DOHH2 (cell line): ENCODE results near the gene TMEM229B.

Experiments used
- H3F3A ChIP-seq: fragments of 200-600 bp; sonication (generic), shearing (Covaris generic); 2 replicates; pipeline ENCODE4 v1.6.0; 2016; ENCODE audit warnings: antibody characterized with exemption, mild to moderate bottlenecking; ENCODE audit not compliant: control insufficient read depth, insufficient read depth
- H3K27ac ChIP-seq: fragments of 200-600 bp; sonication (generic); 2 replicates; pipeline ENCODE4 v1.5.1; 2014; ENCODE audit warnings: low read depth, mild to moderate bottlenecking, low read length, moderate library complexity
- H3K27me3 ChIP-seq: fragments of 200-600 bp; sonication (generic); 2 replicates; pipeline ENCODE4 v1.6.1; 2014; ENCODE audit warnings: mild to moderate bottlenecking, low read length, mixed read lengths; ENCODE audit not compliant: control insufficient read depth
- H3K36me3 ChIP-seq: fragments of 200-600 bp; sonication (generic); 2 replicates; pipeline ENCODE4 v1.6.1; 2014; ENCODE audit warnings: mild to moderate bottlenecking, low read length, moderate library complexity, mixed read lengths; ENCODE audit not compliant: control insufficient read depth
- H3K4me1 ChIP-seq: fragments of 200-600 bp; sonication (generic); 2 replicates; pipeline ENCODE4 v1.6.1; 2014; ENCODE audit warnings: mild to moderate bottlenecking, low read length, mixed read lengths; ENCODE audit not compliant: control insufficient read depth
- H3K4me2 ChIP-seq: fragments of 200-600 bp; sonication (generic); 2 replicates; pipeline ENCODE4 v1.6.0; 2014; ENCODE audit warnings: mild to moderate bottlenecking, low read length, moderate library complexity
- H3K4me3 ChIP-seq: fragments of 200-600 bp; sonication (generic); 2 replicates; pipeline ENCODE4 v1.5.1; 2014; ENCODE audit warnings: mild to moderate bottlenecking, low read length, mixed read lengths
- H3K79me2 ChIP-seq: fragments of 200-600 bp; sonication (generic); 2 replicates; pipeline ENCODE4 v1.6.1; 2014; ENCODE audit warnings: mild to moderate bottlenecking, low read length, mixed read lengths; ENCODE audit not compliant: control insufficient read depth
- H3K9me2 ChIP-seq: fragments of 200-600 bp; sonication (generic); replicated peaks from 2 replicates; pipeline ENCODE4 v1.6.1; 2014; ENCODE audit warnings: mild to moderate bottlenecking, low read length, mixed read lengths; ENCODE audit not compliant: control insufficient read depth
- H3K9me3 ChIP-seq: fragments of 200-600 bp; sonication (generic); 2 replicates; pipeline ENCODE4 v1.6.1; 2014; ENCODE audit warnings: antibody characterized with exemption, low read length, mixed read lengths; ENCODE audit not compliant: control insufficient read depth, insufficient read depth
- H4K20me1 ChIP-seq: fragments of 200-600 bp; sonication (generic); 2 replicates; pipeline ENCODE4 v1.6.0; 2014; ENCODE audit warnings: low read depth, mild to moderate bottlenecking, antibody characterized with exemption, low read length, moderate library complexity; ENCODE audit not compliant: control insufficient read depth, insufficient read depth
- CTCF ChIP-seq: fragments of 200-600 bp; sonication (generic); IDR thresholded peaks from one replicate; pipeline ENCODE4 v1.5.1; 2014; ENCODE audit warnings: antibody characterized with exemption, mild to moderate bottlenecking, low read depth, low read length; ENCODE audit not compliant: poor library complexity, severe bottlenecking
- EZH2phosphoT487 ChIP-seq: fragments of 200-600 bp; sonication (generic); IDR thresholded peaks from 2 replicates; pipeline ENCODE4 v1.6.1; 2017; ENCODE audit warnings: borderline replicate concordance, mild to moderate bottlenecking, antibody characterized with exemption, low read length, moderate library complexity, mixed read lengths

Gene TMEM229B

DNA sequence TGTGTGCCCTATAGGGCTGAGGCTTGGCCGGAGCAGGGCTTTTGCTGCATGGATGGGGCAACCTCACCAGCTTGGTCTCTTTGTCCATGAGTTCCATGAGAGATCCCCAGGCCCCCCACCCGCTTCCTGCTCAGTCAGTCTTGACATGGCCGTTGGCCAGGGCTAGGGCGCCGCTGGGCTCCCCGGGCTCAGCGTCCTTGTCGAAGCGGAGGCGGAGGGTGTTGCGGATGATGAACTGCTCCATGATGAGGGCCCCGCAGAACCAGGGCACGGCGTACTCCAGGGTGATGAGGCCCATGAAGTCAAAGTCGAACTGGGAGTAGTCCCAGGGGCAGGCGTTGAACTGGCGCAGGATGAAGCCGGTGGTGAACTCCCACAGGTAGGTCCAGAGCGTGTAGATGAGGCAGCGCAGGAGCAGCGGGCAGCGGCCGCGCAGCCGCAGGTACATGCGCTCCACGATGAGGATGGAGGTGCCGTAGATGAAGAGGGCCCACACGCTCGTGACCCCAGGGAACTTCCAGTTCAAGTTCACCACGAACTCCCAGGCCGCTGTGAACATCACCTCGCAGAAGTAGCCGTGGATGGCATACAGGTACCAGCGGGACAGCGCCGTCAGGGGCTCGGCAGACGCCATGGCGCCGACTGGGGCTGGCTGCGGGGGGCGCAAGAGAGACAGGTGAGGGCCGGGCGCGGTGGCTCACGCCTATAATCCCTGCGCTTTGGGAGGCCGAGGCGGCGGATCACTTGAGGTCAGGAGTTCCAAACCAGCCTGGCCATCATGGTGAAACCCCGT is 15.0 kb downstream of the TMEM229B start:
- Histone ChIP-seq H3K79me2 (no peaks in the 10 kb centered on the region), H3K27ac (no peak overlapping the region), H3F3A (no peaks in the 10 kb centered on the region), H3K27me3 (no peaks in the 10 kb centered on the region), H3K4me1 (no peaks in the 10 kb centered on the region), H3K9me2 (no peaks in the 10 kb centered on the region), H4K20me1 (no peaks in the 10 kb centered on the region), H3K4me2 (no peak overlapping the region), H3K9me3 (no peaks in the 10 kb centered on the region), H3K4me3 (no peak overlapping the region), H3K36me3 (no peaks in the 10 kb centered on the region)
- TF ChIP-seq EZH2phosphoT487 (no peak), CTCF (no peak)

- no peak overlapping the region for H3K27ac ChIP-seq
- no peaks in the 10 kb centered on the region for H3K4me1 ChIP-seq
- H3F3A ChIP-seq, result no peaks in the 10 kb centered on the region
- H3K4me3 ChIP-seq, result no peak overlapping the region
- H3K27me3 ChIP-seq, result no peaks in the 10 kb centered on the region
- no peaks in the 10 kb centered on the region for H4K20me1 ChIP-seq
- H3K4me2 ChIP-seq, result no peak overlapping the region
- no peaks in the 10 kb centered on the region for H3K9me3 ChIP-seq
- TF ChIP-seq CTCF, result no peak
- no peak for TF ChIP-seq EZH2phosphoT487
- no peaks in the 10 kb centered on the region for H3K36me3 ChIP-seq
- H3K9me2 ChIP-seq, result no peaks in the 10 kb centered on the region
- no peaks in the 10 kb centered on the region for H3K79me2 ChIP-seq
These were observed 15.8 kb downstream of the TMEM229B start for GRCh38 chr14:67472726-67473125.

DNA sequence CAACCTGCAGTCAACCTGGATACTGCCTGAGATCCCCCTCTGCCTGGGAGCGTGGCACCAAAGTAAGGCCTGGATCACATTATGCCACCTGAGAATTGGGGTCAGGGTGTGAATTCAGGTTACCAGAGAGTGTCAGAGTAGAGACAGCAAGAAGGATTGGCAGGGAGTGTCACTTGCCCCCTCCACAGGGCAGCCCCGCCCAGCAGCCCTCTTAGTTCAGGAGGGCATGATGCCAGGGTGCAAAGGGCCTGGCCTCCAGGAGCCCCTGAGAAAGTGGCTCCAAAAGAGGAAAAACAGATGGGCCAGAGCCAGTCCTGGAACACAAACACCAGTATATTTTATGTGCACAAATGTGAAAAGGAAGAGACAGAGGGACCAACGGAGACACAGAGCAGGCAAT is 18.6 kb downstream of the TMEM229B start:
- H3K4me2 ChIP-seq, result no peak overlapping the region
- TF ChIP-seq EZH2phosphoT487 (no peak), CTCF (no peak)
- no peaks in the 10 kb centered on the region for H3K9me3 ChIP-seq
- H3K4me1 ChIP-seq, result no peaks in the 10 kb centered on the region
- no peaks in the 10 kb centered on the region for H3K9me2 ChIP-seq
- H3K36me3 ChIP-seq, result no peaks in the 10 kb centered on the region
- H3K79me2 ChIP-seq, result no peaks in the 10 kb centered on the region
- no peaks in the 10 kb centered on the region for H4K20me1 ChIP-seq
- no peak overlapping the region for H3K27ac ChIP-seq
- H3K4me3 ChIP-seq, result no peak overlapping the region
- no peaks in the 10 kb centered on the region for H3F3A ChIP-seq
- H3K27me3 ChIP-seq, result peaks cover 2% of the 10 kb centered on the region; the same call in 1 of the 2 replicates
